ENCODE measurements around the gene MACROH2A2.
A peak's percentile ranks its signal among the peaks of the same experiment; 100 is the strongest.

MACROH2A2 gene

GRCh38 chr10:70052462-70053217 lies at the start of gene MACROH2A2:
TSS of gene MACROH2A2 (plus strand) at chr10:70052846. CDS start at chr10:70075659, 22,813 bp downstream.
- no peak for TF ChIP-seq CTCF (IDR thresholded peaks at IDR 0.05; ENCODE audit: borderline replicate concordance, control extremely low read depth, extremely low read depth, insufficient read depth, missing control alignments)
- peak; percentile 34 for DNase-seq (ENCODE audit: low spot score)
- in situ Hi-C loops (cut with MboI; ENCODE audit: low sequenced_read_pairs, unreplicated experiment), result no loop called here

- no peak for DNase-seq (ENCODE audit: low spot score)
- no peak for TF ChIP-seq CTCF (IDR thresholded peaks at IDR 0.05; ENCODE audit: borderline replicate concordance, control extremely low read depth, extremely low read depth, insufficient read depth, missing control alignments)
- in situ Hi-C loops (cut with MboI; ENCODE audit: low sequenced_read_pairs, unreplicated experiment), result no loop called here
These were observed 45.4 kb upstream of the MACROH2A2 start for GRCh38 chr10:70007116-70007820.

- no peak for DNase-seq (ENCODE audit: low spot score)
- in situ Hi-C loops (cut with MboI; ENCODE audit: low sequenced_read_pairs, unreplicated experiment), result no loop called here
- TF ChIP-seq CTCF (IDR thresholded peaks at IDR 0.05; ENCODE audit: borderline replicate concordance, control extremely low read depth, extremely low read depth, insufficient read depth, missing control alignments), result no peak
These were observed 21.4 kb upstream of the MACROH2A2 start for GRCh38 chr10:70031215-70031614.

GRCh38 chr10:70032667-70033289 lies 19.9 kb upstream of the MACROH2A2 start:
- no peak for TF ChIP-seq CTCF (IDR thresholded peaks at IDR 0.05; ENCODE audit: borderline replicate concordance, control extremely low read depth, extremely low read depth, insufficient read depth, missing control alignments)
- in situ Hi-C loops (cut with MboI; ENCODE audit: low sequenced_read_pairs, unreplicated experiment), result no loop called here
- DNase-seq (ENCODE audit: low spot score), result no peak

GRCh38 chr10:70034232-70034631 lies 18.4 kb upstream of the MACROH2A2 start:
- TF ChIP-seq CTCF (IDR thresholded peaks at IDR 0.05; ENCODE audit: borderline replicate concordance, control extremely low read depth, extremely low read depth, insufficient read depth, missing control alignments), result no peak
- DNase-seq (ENCODE audit: low spot score), result no peak
- in situ Hi-C loops (cut with MboI; ENCODE audit: low sequenced_read_pairs, unreplicated experiment), result no loop called here

GRCh38 chr10:70035531-70035930 lies 17.1 kb upstream of the MACROH2A2 start:
- no peak for TF ChIP-seq CTCF (IDR thresholded peaks at IDR 0.05; ENCODE audit: borderline replicate concordance, control extremely low read depth, extremely low read depth, insufficient read depth, missing control alignments)
- in situ Hi-C loops (cut with MboI; ENCODE audit: low sequenced_read_pairs, unreplicated experiment), result no loop called here
- no peak for DNase-seq (ENCODE audit: low spot score)
